Body of pancreas (tissue), 4 donors: ENCODE results near the gene TENM4.

Experiments
- CTCF ChIP-seq, 7 experiments: fragments of 450-650 bp in 4 of 7; fragments of 200-600 bp in 3 of 7; sonication (generic) in 3 of 7; IDR thresholded peaks; one replicate each; pipeline ENCODE4 v1.5.1; 2016 to 2019; ENCODE audit warnings: antibody characterized with exemption in 7 of 7
- POLR2A ChIP-seq, 3 donors: fragments of 450-650 bp; IDR thresholded peaks; one replicate each; pipeline ENCODE4 v1.6.1; 2016; ENCODE audit warnings: antibody characterized with exemption in 3 of 3, mild to moderate bottlenecking in 2 of 3

- TF ChIP-seq CTCF (IDR thresholded peaks at IDR 0.05) (no peak), POLR2A (IDR thresholded peaks at IDR 0.05) (no peak)
Measured at GRCh38 chr11:79352349-79352703, 88.5 kb downstream of the TENM4 start.
